ENCODE measurements around the gene MACROD2.
A peak's percentile ranks its signal among the peaks of the same experiment; 100 is the strongest.

MACROD2 gene

GRCh38 chr20:15814360-15814759 lies 1819.0 kb downstream of the MACROD2 start:
- no peak for DNase-seq

GRCh38 chr20:15814911-15815310 lies 1819.6 kb downstream of the MACROD2 start:
- DNase-seq, result no peak

GRCh38 chr20:15817351-15817750 lies 1822.0 kb downstream of the MACROD2 start:
- no peak for DNase-seq

GRCh38 chr20:15818651-15819071 lies 1823.3 kb downstream of the MACROD2 start:
- DNase-seq, result no peak

GRCh38 chr20:15823718-15824117 lies 1828.4 kb downstream of the MACROD2 start:
- DNase-seq, result no peak

GRCh38 chr20:15827628-15828027 lies 1832.3 kb downstream of the MACROD2 start:
- no peak for DNase-seq

- DNase-seq, result no peak
Measured at GRCh38 chr20:15831201-15831600, 1835.9 kb downstream of the MACROD2 start.

- no peak for DNase-seq
Measured at GRCh38 chr20:15832512-15832911, 1837.2 kb downstream of the MACROD2 start.

- no peak for DNase-seq
Measured at GRCh38 chr20:15834857-15835256, 1839.5 kb downstream of the MACROD2 start.

GRCh38 chr20:15835811-15836210 lies 1840.5 kb downstream of the MACROD2 start:
- DNase-seq, result no peak

GRCh38 chr20:15836634-15837033 lies 1841.3 kb downstream of the MACROD2 start:
- no peak for DNase-seq

GRCh38 chr20:15837563-15837962 lies 1842.2 kb downstream of the MACROD2 start:
- DNase-seq, result no peak

- no peak for DNase-seq
Measured at GRCh38 chr20:15838466-15838865, 1843.2 kb downstream of the MACROD2 start.

GRCh38 chr20:15840636-15841301 lies 1845.5 kb downstream of the MACROD2 start:
- no peak for DNase-seq

- DNase-seq, result no peak
Measured at GRCh38 chr20:15842872-15843271, 1847.6 kb downstream of the MACROD2 start.

GRCh38 chr20:15843777-15844176 lies 1848.5 kb downstream of the MACROD2 start:
- DNase-seq, result no peak

- DNase-seq, result no peak
Measured at GRCh38 chr20:15847196-15847784, 1852.0 kb downstream of the MACROD2 start.

- no peak for DNase-seq
Measured at GRCh38 chr20:15848126-15848525, 1852.8 kb downstream of the MACROD2 start.

- DNase-seq, result no peak
Measured at GRCh38 chr20:15848995-15849610, 1853.8 kb downstream of the MACROD2 start.

GRCh38 chr20:15851576-15852215 lies 1856.4 kb downstream of the MACROD2 start:
- no peak for DNase-seq

GRCh38 chr20:15854911-15855310 lies 1859.6 kb downstream of the MACROD2 start:
- no peak for DNase-seq

- DNase-seq, result no peak
Measured at GRCh38 chr20:15857173-15857784, 1862.0 kb downstream of the MACROD2 start.

- DNase-seq, result peak in 1 of 3 donors; percentile 11
Measured at GRCh38 chr20:15859061-15859460, 1863.7 kb downstream of the MACROD2 start.

Measured in suppressor macrophage treated with lipopolysaccharide for 1 hour (primary cell).